CD4-positive, alpha-beta T cell treated with Interleukin-6 at 100 ng/mL for 8 hours (primary cell): ENCODE data around the gene PAQR8.

ENCODE experiments used
- DNase-seq: peaks from one replicate; pipeline ENCODE4 v3.0.0-alpha.2; 2020; ENCODE audit warnings: mixed read lengths, low spot score

Gene PAQR8

GRCh38 chr6:52351879-52352238 lies 10.1 kb upstream of the PAQR8 start:
- DNase-seq = no peak

- no peak for DNase-seq
These were observed 9.5 kb upstream of the PAQR8 start for GRCh38 chr6:52352239-52353018.

GRCh38 chr6:52356017-52356416 lies 5.9 kb upstream of the PAQR8 start:
- no peak for DNase-seq

GRCh38 chr6:52359403-52359802 lies 2.5 kb upstream of the PAQR8 start:
- no peak for DNase-seq

GRCh38 chr6:52360028-52360427 lies 1.9 kb upstream of the PAQR8 start:
- no peak for DNase-seq

DNA sequence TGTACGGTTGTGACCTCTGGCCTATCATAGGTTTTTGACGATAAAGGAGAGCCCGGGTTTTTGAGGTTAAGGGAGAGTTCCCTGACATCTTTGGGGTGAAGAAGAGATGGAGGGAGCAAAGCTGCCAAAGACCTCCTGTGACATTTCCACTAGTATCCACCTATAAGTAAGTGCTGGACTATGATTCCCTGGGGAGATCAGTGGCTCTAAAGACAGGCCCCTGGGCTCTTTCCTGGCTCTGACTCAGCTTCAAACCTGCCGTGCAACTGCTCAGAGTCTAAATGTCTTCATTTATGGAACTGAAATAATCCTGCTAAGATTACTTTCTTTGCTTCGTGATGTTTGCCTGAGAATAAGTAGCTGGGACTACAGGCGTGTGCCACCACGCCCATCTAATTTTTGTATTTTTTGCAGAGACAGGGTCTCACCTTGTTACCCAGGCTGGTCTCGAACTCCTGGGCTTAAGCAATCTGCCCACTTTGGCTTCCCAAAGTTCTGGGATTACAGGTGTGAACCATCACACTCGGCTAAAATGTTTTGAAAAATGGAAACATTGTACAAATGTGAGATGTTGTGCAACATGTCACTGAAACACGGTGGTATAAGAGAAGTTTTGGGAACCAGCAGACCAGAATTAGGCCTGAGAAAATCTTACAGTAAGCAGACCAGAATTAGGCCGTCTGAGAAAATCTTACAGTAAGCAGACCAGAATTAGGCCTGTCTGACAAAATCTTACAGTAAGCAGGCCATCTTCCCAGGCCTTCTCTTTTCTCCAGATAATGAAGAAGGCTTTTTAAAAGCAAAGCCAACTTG lies 1.1 kb upstream of the PAQR8 start:
- no peak for DNase-seq

- no peak for DNase-seq
These were observed 472 bp upstream of the PAQR8 start for GRCh38 chr6:52361414-52361944.

GRCh38 chr6:52362443-52363227 lies 684 bp downstream of the PAQR8 start:
- DNase-seq = peak; percentile 42

- no peak for DNase-seq
These were observed 1.4 kb downstream of the PAQR8 start for GRCh38 chr6:52363228-52363867.

DNA sequence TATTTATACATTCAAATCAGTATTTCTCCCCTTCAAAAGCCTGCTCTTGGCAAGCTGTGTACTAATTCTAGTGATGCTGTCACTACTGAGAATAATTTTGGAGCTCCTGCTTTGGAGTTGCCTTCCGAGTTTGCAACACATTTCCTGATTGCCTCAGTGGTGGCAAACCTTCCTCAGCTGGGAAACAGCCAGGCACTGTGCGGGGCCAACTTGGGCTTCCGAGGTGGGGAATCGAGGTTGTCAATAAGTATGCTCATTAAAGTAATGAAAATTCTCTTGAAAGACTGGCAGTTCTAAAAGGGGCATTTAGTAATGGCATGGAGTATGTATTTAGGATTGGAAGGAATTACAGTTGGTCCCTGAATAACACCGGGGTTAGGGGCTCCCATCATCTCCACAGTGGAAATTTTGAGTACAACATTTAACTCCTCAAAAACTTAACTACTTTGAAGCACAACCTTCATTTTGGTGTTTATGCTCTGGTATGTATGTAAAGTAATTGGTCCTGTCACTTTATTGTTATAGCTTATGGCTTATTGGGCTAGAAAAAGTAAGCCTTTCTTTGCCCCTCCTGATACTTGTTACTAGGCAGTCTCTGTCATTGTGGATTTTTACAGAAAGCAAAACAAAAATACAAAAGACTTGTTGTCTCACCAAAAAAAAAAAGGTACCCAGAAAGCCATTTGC lies 2.7 kb downstream of the PAQR8 start:
- no peak for DNase-seq

GRCh38 chr6:52365317-52365716 lies 3.4 kb downstream of the PAQR8 start:
- no peak for DNase-seq

DNA sequence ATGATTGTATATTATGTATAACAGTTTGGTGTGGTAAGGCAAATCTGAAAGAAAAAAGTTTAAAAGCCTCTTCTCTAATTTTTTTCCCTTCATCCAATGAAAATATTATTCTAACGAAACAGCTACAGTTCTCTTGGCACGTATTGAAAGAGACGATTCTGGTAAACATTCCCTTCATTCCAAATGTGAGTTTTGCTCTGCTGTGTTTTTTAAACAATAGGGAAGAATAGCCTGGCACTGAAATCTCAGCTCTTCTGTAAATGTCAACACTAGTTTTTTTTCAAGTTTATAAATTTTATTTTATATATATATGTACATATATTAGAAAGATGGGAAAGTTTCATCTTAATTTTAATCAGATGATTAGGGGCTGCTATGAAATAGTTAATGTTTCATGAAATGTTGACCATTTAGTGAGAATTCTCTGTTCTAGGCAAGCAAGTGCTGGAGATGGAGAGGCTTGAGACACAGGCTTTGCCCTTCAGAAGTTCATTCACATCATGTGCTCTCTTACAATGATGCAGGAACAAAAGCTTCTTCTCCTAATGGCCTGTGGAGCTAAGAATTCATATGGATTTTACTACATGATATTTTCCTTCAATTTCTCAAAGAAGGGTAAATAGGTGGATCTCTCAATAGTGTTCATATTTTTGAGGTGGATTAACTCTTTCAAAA lies 4.1 kb downstream of the PAQR8 start:
- no peak for DNase-seq

GRCh38 chr6:52368002-52368401 lies 6.1 kb downstream of the PAQR8 start:
- DNase-seq = no peak

- no peak for DNase-seq
These were observed 7.3 kb downstream of the PAQR8 start for GRCh38 chr6:52369234-52369633.

GRCh38 chr6:52371656-52372191 lies 9.8 kb downstream of the PAQR8 start:
- no peak for DNase-seq

- no peak for DNase-seq
These were observed 11.3 kb downstream of the PAQR8 start for GRCh38 chr6:52373151-52373690.

DNA sequence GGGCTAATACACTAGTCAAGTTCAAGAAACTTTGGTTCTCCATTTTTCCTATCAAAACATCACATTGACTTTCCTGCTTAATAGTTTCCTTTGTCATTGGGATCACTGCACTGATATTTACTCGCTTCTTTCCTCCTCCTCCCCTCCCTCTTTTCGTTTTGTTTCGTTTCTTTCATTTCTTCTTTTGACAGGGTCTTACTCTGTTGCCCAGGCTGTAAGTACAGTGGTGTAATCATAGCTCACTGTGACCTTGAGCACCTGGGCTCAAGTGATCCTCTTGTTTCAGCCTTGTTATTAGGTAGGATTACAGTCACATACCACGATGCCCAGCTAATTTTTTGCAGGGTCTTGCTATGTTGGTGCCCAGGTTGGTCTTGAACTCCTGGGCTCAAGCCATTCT lies 12.3 kb downstream of the PAQR8 start:
- no peak for DNase-seq

DNA sequence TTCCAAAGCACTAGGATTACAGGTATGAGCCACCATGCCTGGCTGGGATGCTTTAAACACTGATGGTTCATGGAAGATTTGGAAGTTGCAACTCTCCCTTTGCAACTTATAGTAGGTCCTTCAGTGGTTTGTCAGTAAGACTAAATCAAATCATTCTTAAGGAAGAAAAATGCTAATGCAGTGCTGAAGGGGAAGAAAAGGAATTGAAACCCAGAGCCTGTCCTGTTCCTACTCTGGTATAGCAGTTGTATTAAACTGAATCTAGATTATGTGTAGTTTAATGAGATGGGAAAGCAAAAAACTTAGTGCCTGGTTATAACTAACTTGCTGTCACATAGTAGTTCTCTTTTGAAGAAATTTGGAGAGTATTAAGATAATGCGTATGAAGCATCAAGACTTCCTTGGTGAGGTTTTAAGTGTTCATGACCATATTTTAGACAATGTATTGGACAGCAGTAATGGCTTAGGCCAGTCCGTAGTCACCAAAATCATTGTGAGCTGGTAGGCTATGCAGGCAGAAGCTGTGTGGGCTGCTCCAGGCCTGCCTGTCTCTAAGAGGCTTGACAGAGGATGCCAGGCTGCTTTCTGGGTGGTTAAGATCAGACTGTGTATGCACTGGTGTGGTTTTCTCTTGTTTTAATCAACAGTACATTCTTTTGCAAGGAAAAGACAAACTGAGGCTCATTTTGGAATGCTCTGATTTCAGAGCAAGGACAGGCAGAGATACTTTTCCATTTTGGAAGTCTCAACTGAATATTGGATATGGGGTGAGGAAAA lies 14.0 kb downstream of the PAQR8 start:
- peak; percentile 18 for DNase-seq

GRCh38 chr6:52376763-52377162 lies 14.8 kb downstream of the PAQR8 start:
- DNase-seq = no peak
